H9 (cell line): Measurements from ENCODE around the gene PARK7. TPM values are rescaled to one million over a fixed set of nuclear protein-coding genes. Genes with fewer than 3 reads are reported as not detected.

ENCODE experiments used
- DNase-seq: peaks from one replicate; pipeline ENCODE4 v3.0.0-alpha.2; 2017
- H2AFZ ChIP-seq: one replicate; pipeline ENCODE4 v1.6.1; 2013; ENCODE audit warnings: mild to moderate bottlenecking, low read length, control low read depth, moderate library complexity
- H2AK5ac ChIP-seq: 2 replicates; pipeline ENCODE4 v1.6.1; 2013; ENCODE audit warnings: low read length, control low read depth, mixed read lengths; ENCODE audit not compliant: insufficient read length
- H2BK120ac ChIP-seq: one replicate; pipeline ENCODE4 v1.6.1; 2013; ENCODE audit warnings: low read depth, mild to moderate bottlenecking, low read length, control low read depth, inconsistent platforms; ENCODE audit not compliant: poor library complexity, severe bottlenecking
- H2BK12ac ChIP-seq: 2 replicates; pipeline ENCODE4 v1.6.1; 2013; ENCODE audit warnings: low read length, control low read depth, mixed read lengths, low read depth; ENCODE audit not compliant: insufficient read length
- H2BK15ac ChIP-seq: 2 replicates; pipeline ENCODE4 v1.6.1; 2013; ENCODE audit warnings: low read depth, low read length, control low read depth
- H2BK20ac ChIP-seq: one replicate; pipeline ENCODE4 v1.6.1; 2013; ENCODE audit warnings: low read depth, mild to moderate bottlenecking, low read length, control low read depth, inconsistent platforms; ENCODE audit not compliant: poor library complexity, severe bottlenecking
- H2BK5ac ChIP-seq: 2 replicates; pipeline ENCODE4 v1.6.1; 2013; ENCODE audit warnings: low read length, control low read depth, mixed read lengths; ENCODE audit not compliant: insufficient read length
- H3K14ac ChIP-seq: 2 replicates; pipeline ENCODE4 v1.6.1; 2013; ENCODE audit warnings: low read length, control low read depth; ENCODE audit not compliant: insufficient read depth
- H3K18ac ChIP-seq: 2 replicates; pipeline ENCODE4 v1.6.1; 2013; ENCODE audit warnings: low read depth, mild to moderate bottlenecking, mixed read lengths, low read length, control low read depth; ENCODE audit not compliant: insufficient read length
- H3K23ac ChIP-seq: 2 replicates; pipeline ENCODE4 v1.6.1; 2013; ENCODE audit warnings: low read length, control low read depth, mixed read lengths, low read depth; ENCODE audit not compliant: insufficient read length
- H3K23me2 ChIP-seq: 2 replicates; pipeline ENCODE4 v1.6.1; 2013; ENCODE audit warnings: low read depth, mild to moderate bottlenecking, mixed read lengths, low read length, control low read depth; ENCODE audit not compliant: insufficient read length, poor library complexity, severe bottlenecking
- H3K27ac ChIP-seq: 2 replicates; pipeline ENCODE4 v1.5.1; 2013; ENCODE audit warnings: low read length, control low read depth, mixed read lengths, low read depth; ENCODE audit not compliant: insufficient read length
- H3K27me3 ChIP-seq: 2 replicates; pipeline ENCODE4 v1.6.1; 2013; ENCODE audit warnings: low read length, control low read depth, inconsistent platforms; ENCODE audit not compliant: insufficient read depth
- H3K4ac ChIP-seq: 2 replicates; pipeline ENCODE4 v1.6.1; 2013; ENCODE audit warnings: low read depth, mild to moderate bottlenecking, control low read depth, inconsistent platforms, low read length, moderate library complexity
- H3K4me1 ChIP-seq: 2 replicates; pipeline ENCODE4 v1.6.1; 2013; ENCODE audit warnings: low read length, control low read depth, inconsistent platforms; ENCODE audit not compliant: insufficient read depth
- H3K4me2 ChIP-seq: 2 replicates; pipeline ENCODE4 v1.6.1; 2013; ENCODE audit warnings: low read length, control low read depth, mixed read lengths; ENCODE audit not compliant: insufficient read length, insufficient read depth
- H3K56ac ChIP-seq: 2 replicates; pipeline ENCODE4 v1.6.1; 2013; ENCODE audit warnings: low read depth, mild to moderate bottlenecking, mixed read lengths, low read length, control low read depth; ENCODE audit not compliant: insufficient read length
- H3K79me1 ChIP-seq: 2 replicates; pipeline ENCODE4 v1.6.1; 2013; ENCODE audit warnings: low read depth, mild to moderate bottlenecking, moderate library complexity, low read length, control low read depth, inconsistent platforms; ENCODE audit not compliant: insufficient read depth, poor library complexity, severe bottlenecking
- H3K79me2 ChIP-seq: 2 replicates; pipeline ENCODE4 v1.6.1; 2013; ENCODE audit warnings: low read length, control low read depth, inconsistent platforms; ENCODE audit not compliant: insufficient read depth
- H3K9ac ChIP-seq: 2 replicates; pipeline ENCODE4 v1.6.1; 2013; ENCODE audit warnings: low read length, control low read depth, mixed read lengths; ENCODE audit not compliant: insufficient read length; ENCODE audit errors: extremely low read depth
- H3K9me3 ChIP-seq: one replicate; pipeline ENCODE4 v1.6.1; 2013; ENCODE audit warnings: low read depth, low read length, inconsistent platforms; ENCODE audit not compliant: control insufficient read depth
- H3T11ph ChIP-seq: one replicate; pipeline ENCODE4 v1.6.1; 2013; ENCODE audit warnings: mild to moderate bottlenecking, low read length, control low read depth, inconsistent platforms
- H4K20me1 ChIP-seq: one replicate; pipeline ENCODE4 v1.6.1; 2013; ENCODE audit not compliant: control insufficient read depth, insufficient read length, insufficient read depth
- H4K5ac ChIP-seq: 2 replicates; pipeline ENCODE4 v1.6.1; 2013; ENCODE audit warnings: low read depth, mild to moderate bottlenecking, mixed read lengths, low read length, control low read depth; ENCODE audit not compliant: insufficient read length
- H4K8ac ChIP-seq: replicated peaks from 2 replicates; pipeline ENCODE4 v1.6.1; 2013; ENCODE audit warnings: low read length, control low read depth, mixed read lengths, low read depth; ENCODE audit not compliant: insufficient read length
- H4K91ac ChIP-seq: 2 replicates; pipeline ENCODE4 v1.6.1; 2013; ENCODE audit warnings: low read depth, mild to moderate bottlenecking, moderate library complexity, mixed read lengths, low read length, control low read depth; ENCODE audit not compliant: insufficient read length
- H3K27ac Mint-ChIP-seq, 3 experiments: 2 replicates in 2 of 3; 3 replicates in 1 of 3; pipeline ENCODE4 v1.8.0; 2020 to 2021; ENCODE audit warnings: mixed read lengths in 3 of 3, mild to moderate bottlenecking in 1 of 3, moderate library complexity in 1 of 3
- H3K27me3 Mint-ChIP-seq: 2 replicates; pipeline ENCODE4 v1.8.0; 2021; ENCODE audit warnings: low read depth, mild to moderate bottlenecking, moderate library complexity, mixed read lengths
- H3K36me3 Mint-ChIP-seq, 3 experiments: 2 replicates in 2 of 3; 3 replicates in 1 of 3; pipeline ENCODE4 v1.8.0; 2020 to 2021; ENCODE audit warnings: low read depth in 3 of 3, mixed read lengths in 3 of 3; ENCODE audit not compliant: insufficient read depth in 1 of 3
- H3K4me1 Mint-ChIP-seq, 2 experiments: 2 replicates each; pipeline ENCODE4 v1.8.0; 2020; ENCODE audit warnings: mixed read lengths in 2 of 2
- H3K4me3 Mint-ChIP-seq, 2 experiments: 2 replicates in 1 of 2; 3 replicates in 1 of 2; pipeline ENCODE4 v1.8.0; 2020 to 2021; ENCODE audit warnings: mild to moderate bottlenecking in 2 of 2, mixed read lengths in 2 of 2, moderate library complexity in 1 of 2
- H3K9me3 Mint-ChIP-seq, 2 experiments: 2 replicates in 1 of 2; 3 replicates in 1 of 2; pipeline ENCODE4 v1.8.0; 2020; ENCODE audit warnings: mild to moderate bottlenecking in 2 of 2, mixed read lengths in 2 of 2, moderate library complexity in 1 of 2
- CTCF ChIP-seq: fragments of 200-600 bp; sonication (generic); conservative IDR thresholded peaks from 3 replicates; pipeline ENCODE4 v1.8.0; 2021; ENCODE audit warnings: antibody characterized with exemption, mild to moderate bottlenecking
- WGBS: extraction: QIAGEN DNeasy Blood & Tissue Kit; methylation state at CpG from one replicate; pipeline ENCODE4 v1.1.7; 2013; ENCODE audit warnings: missing lambda C conversion rate, low lambda C conversion rate, mixed read lengths; ENCODE audit not compliant: insufficient read length; ENCODE audit errors: extremely low coverage; 5-methylcytosine and 5-hydroxymethylcytosine counted together
- total RNA-seq: library from RNA; stranded (reverse); gene quantifications from 2 replicates; pipeline ENCODE4 v1.2.1, GENCODE V29; 2021

PARK7 gene
- total RNA-seq, 1 experiment from 2014 or later, result 370 TPM

- no peak for TF ChIP-seq CTCF
- Histone ChIP-seq H3K9ac (no peak overlapping the region), H2AFZ (no peak overlapping the region), H3K9me3 (no peaks in the 10 kb centered on the region), H3K4ac (no peak overlapping the region), H3K4me1 (no peaks in the 10 kb centered on the region), H2BK120ac (no peak overlapping the region), H4K91ac (no peak overlapping the region), H3K56ac (no peak overlapping the region), H3T11ph (no peak overlapping the region), H4K8ac (no peak overlapping the region), H3K18ac (no peak overlapping the region), H4K20me1 (no peaks in the 10 kb centered on the region), H3K79me2 (no peaks in the 10 kb centered on the region), H3K4me2 (no peak overlapping the region), H3K27ac (no peak overlapping the region), H4K5ac (no peak overlapping the region), H2AK5ac (no peak overlapping the region), H2BK20ac (no peak overlapping the region), H3K23me2 (no peaks in the 10 kb centered on the region), H3K14ac (no peak overlapping the region), H3K79me1 (no peaks in the 10 kb centered on the region), H2BK12ac (no peak overlapping the region), H2BK5ac (no peak overlapping the region), H3K27me3 (peaks cover 18% of the 10 kb centered on the region; the same call in 1 of the 2 replicates), H3K23ac (no peak overlapping the region), H2BK15ac (no peak overlapping the region)
- WGBS, result no CpG with 5 or more reads among the region's 2 CpGs
- H3K4me3 Mint-ChIP-seq, result no peak overlapping the region; a peak in 2 of 5 replicates
- H3K27me3 Mint-ChIP-seq, result peaks cover 57% of the 10 kb centered on the region
- DNase-seq, result no peak
- no peaks in the 10 kb centered on the region for H3K36me3 Mint-ChIP-seq
- peaks cover 3 to 12% of the 10 kb centered on the region in 2 experiments; a peak in 3 of 4 replicates for H3K4me1 Mint-ChIP-seq
- H3K9me3 Mint-ChIP-seq, result peaks cover 0 to 2% of the 10 kb centered on the region in 2 experiments; a peak in 1 of 5 replicates
- H3K27ac Mint-ChIP-seq, result no peak overlapping the region
Measured at GRCh38 chr1:7943251-7943650, 18.3 kb upstream of the PARK7 start.
